Chondrocyte (in vitro differentiated cells): ENCODE data around the gene DCBLD1. TPM values are rescaled to one million over a fixed set of nuclear protein-coding genes. Genes with fewer than 3 reads are reported as not detected.
"Not testable (repeated sequence)": the region's sequence is repeated elsewhere in the genome, so short reads cannot be mapped to it uniquely, and the experiment has no call there.

ENCODE experiments used
- DNase-seq: peaks from one replicate; pipeline ENCODE4 v3.0.0; 2021; ENCODE audit warnings: mixed read lengths, low spot score
- H3K27ac Mint-ChIP-seq: one replicate; pipeline ENCODE4 v1.8.0; 2021; ENCODE audit warnings: mild to moderate bottlenecking, moderate library complexity, mixed read lengths; ENCODE audit not compliant: unreplicated experiment
- H3K27me3 Mint-ChIP-seq: 2 replicates; pipeline ENCODE4 v1.8.0; 2021; ENCODE audit warnings: low read depth, mixed read lengths
- H3K36me3 Mint-ChIP-seq: 2 replicates; pipeline ENCODE4 v1.8.0; 2021; ENCODE audit warnings: low read depth, mixed read lengths
- H3K4me1 Mint-ChIP-seq: 2 replicates; pipeline ENCODE4 v1.8.0; 2021; ENCODE audit warnings: low read depth, mild to moderate bottlenecking, mixed read lengths
- H3K4me3 Mint-ChIP-seq: one replicate; pipeline ENCODE4 v1.8.0; 2021; ENCODE audit warnings: mild to moderate bottlenecking, moderate library complexity, mixed read lengths; ENCODE audit not compliant: unreplicated experiment
- H3K9me3 Mint-ChIP-seq: 2 replicates; pipeline ENCODE4 v1.8.0; 2021; ENCODE audit warnings: low read depth, mixed read lengths
- CTCF ChIP-seq: fragments of 200-600 bp; sonication (generic); IDR thresholded peaks from 2 replicates; pipeline ENCODE4 v1.5.0; 2021; ENCODE audit warnings: antibody characterized with exemption, mild to moderate bottlenecking, moderate library complexity
- total RNA-seq: library from RNA; stranded (reverse); gene quantifications from 3 replicates; pipeline ENCODE4 v1.2.1, GENCODE V29; 2021

Gene DCBLD1
- total RNA-seq, 1 donor from 2014 or later: 39.3 TPM

GRCh38 chr6:117465691-117466090 is 16.8 kb upstream of the DCBLD1 start:
- no peak overlapping the region for H3K4me3 Mint-ChIP-seq
- peaks cover 31% of the 10 kb centered on the region for H3K4me1 Mint-ChIP-seq
- no peak for TF ChIP-seq CTCF
- H3K36me3 Mint-ChIP-seq: no peaks in the 10 kb centered on the region
- no peaks in the 10 kb centered on the region for H3K9me3 Mint-ChIP-seq
- H3K27me3 Mint-ChIP-seq: no peaks in the 10 kb centered on the region
- H3K27ac Mint-ChIP-seq: no peak overlapping the region
- no peak for DNase-seq

GRCh38 chr6:117467876-117468275 is 14.6 kb upstream of the DCBLD1 start:
- no peak overlapping the region for H3K27ac Mint-ChIP-seq
- no peak for DNase-seq
- H3K9me3 Mint-ChIP-seq: no peaks in the 10 kb centered on the region
- peaks cover 24% of the 10 kb centered on the region for H3K4me1 Mint-ChIP-seq
- no peaks in the 10 kb centered on the region for H3K27me3 Mint-ChIP-seq
- no peaks in the 10 kb centered on the region for H3K36me3 Mint-ChIP-seq
- no peak overlapping the region for H3K4me3 Mint-ChIP-seq
- no peak for TF ChIP-seq CTCF

DNA sequence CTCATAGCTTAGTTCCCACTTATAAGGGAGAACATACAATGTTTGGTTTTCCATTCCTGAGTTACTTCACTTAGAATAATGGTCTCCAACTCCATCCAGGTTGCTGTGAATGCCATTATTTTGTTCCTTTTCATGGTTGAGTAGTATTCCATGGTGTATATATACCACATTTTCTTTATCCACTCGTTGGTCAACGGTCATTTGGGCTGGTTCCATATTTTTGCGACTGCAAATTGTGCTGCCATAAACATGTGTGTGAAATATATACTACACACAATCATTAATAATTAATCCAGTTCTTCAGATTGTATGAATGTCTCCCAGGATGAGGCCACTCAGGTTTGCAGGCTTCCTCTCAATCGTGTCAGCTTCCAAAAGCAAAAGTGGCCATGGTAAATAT is 13.9 kb upstream of the DCBLD1 start:
- not testable (repeated sequence) for DNase-seq, H3K9me3 Mint-ChIP-seq, H3K27me3 Mint-ChIP-seq, H3K36me3 Mint-ChIP-seq, H3K27ac Mint-ChIP-seq, H3K4me3 Mint-ChIP-seq
- peaks cover 22% of the 10 kb centered on the region for H3K4me1 Mint-ChIP-seq

GRCh38 chr6:117469356-117469755 is 13.1 kb upstream of the DCBLD1 start:
- Mint-ChIP-seq H3K36me3 (no peaks in the 10 kb centered on the region), H3K9me3 (no peaks in the 10 kb centered on the region), H3K4me1 (peaks cover 14% of the 10 kb centered on the region), H3K4me3 (no peak overlapping the region), H3K27ac (no peak overlapping the region), H3K27me3 (no peaks in the 10 kb centered on the region)
- no peak for TF ChIP-seq CTCF
- DNase-seq: no peak

GRCh38 chr6:117469791-117470190 is 12.7 kb upstream of the DCBLD1 start:
- no peaks in the 10 kb centered on the region for H3K27me3 Mint-ChIP-seq
- peaks cover 9% of the 10 kb centered on the region for H3K4me1 Mint-ChIP-seq
- no peaks in the 10 kb centered on the region for H3K36me3 Mint-ChIP-seq
- TF ChIP-seq CTCF: no peak
- no peak overlapping the region for H3K4me3 Mint-ChIP-seq
- H3K27ac Mint-ChIP-seq: no peak overlapping the region
- H3K9me3 Mint-ChIP-seq: no peaks in the 10 kb centered on the region
- no peak for DNase-seq

DNA sequence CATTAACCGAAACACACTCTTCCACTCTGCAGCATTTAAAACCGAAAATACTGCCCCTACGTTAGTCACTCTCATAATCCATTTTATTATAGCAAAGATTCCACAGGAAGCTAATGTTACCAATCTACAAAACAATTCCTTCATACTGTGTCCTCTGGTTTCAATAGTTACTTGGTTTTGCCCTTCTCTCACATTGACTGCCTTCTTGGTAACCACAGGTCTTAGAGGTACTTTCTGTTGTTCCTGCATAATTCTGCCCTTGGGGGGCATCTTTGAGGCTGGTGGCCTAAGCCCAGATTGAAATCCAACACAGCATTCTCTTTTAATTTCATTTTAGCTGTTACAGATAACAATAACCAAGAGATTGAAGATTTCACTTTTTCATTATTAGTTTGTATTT is 9.8 kb upstream of the DCBLD1 start:
- Mint-ChIP-seq H3K9me3 (no peaks in the 10 kb centered on the region), H3K27ac (no peak overlapping the region), H3K27me3 (no peaks in the 10 kb centered on the region), H3K4me3 (no peak overlapping the region), H3K36me3 (no peaks in the 10 kb centered on the region), H3K4me1 (no peaks in the 10 kb centered on the region)
- TF ChIP-seq CTCF: no peak
- no peak for DNase-seq
